Suprapubic skin (tissue), 4 donors: Measurements from ENCODE around the gene LPGAT1. TPM values are rescaled to one million over a fixed set of nuclear protein-coding genes. Genes with fewer than 3 reads are reported as not detected.

Experiments used
- DNase-seq, 2 donors: peaks; one replicate each; pipeline ENCODE4 v3.0.0-alpha.2; 2019; ENCODE audit warnings: low spot score in 2 of 2
- H3K27ac ChIP-seq: fragments of 200-600 bp; sonication (generic); one replicate; pipeline ENCODE4 v1.5.1; 2019
- H3K27me3 ChIP-seq: fragments of 200-600 bp; sonication (generic); one replicate; pipeline ENCODE4 v1.5.1; 2019
- H3K36me3 ChIP-seq: fragments of 200-600 bp; sonication (generic); one replicate; pipeline ENCODE4 v1.5.1; 2019
- H3K4me1 ChIP-seq: fragments of 200-600 bp; sonication (generic); one replicate; pipeline ENCODE4 v1.5.1; 2019
- H3K4me3 ChIP-seq: fragments of 200-600 bp; sonication (generic); one replicate; pipeline ENCODE4 v1.5.1; 2019; ENCODE audit warnings: mild to moderate bottlenecking
- H3K9me3 ChIP-seq: fragments of 200-600 bp; sonication (generic); one replicate; pipeline ENCODE4 v1.5.1; 2019
- EP300 ChIP-seq: sonication (generic); formaldehyde crosslinking; IDR thresholded peaks from one replicate; pipeline ENCODE4 v1.6.1; 2017; ENCODE audit warnings: antibody characterized with exemption
- POLR2A ChIP-seq, 2 donors: fragments of 450-650 bp; IDR thresholded peaks; one replicate each; pipeline ENCODE4 v1.6.1; 2017; ENCODE audit warnings: antibody characterized with exemption in 2 of 2, mild to moderate bottlenecking in 2 of 2, moderate library complexity in 2 of 2
- POLR2AphosphoS5 ChIP-seq, 3 donors: sonication (generic); formaldehyde crosslinking; IDR thresholded peaks; one replicate each; pipeline ENCODE4 v1.6.1; 2017; ENCODE audit warnings: antibody characterized with exemption in 3 of 3
- whole genome bisulfite sequencing: methylation state at CpG from one replicate; pipeline ENCODE4 v1.1.5; 2018; 5-methylcytosine and 5-hydroxymethylcytosine counted together
- total RNA-seq, 4 donors: library from RNA; depleted of rRNA; stranded (reverse); fragments of >200 nt; gene quantifications; one replicate each; pipeline ENCODE4 v1.1.0, GENCODE V29; 2016
- TF ChIP-seq, protein P1 (sequence below), 2 donors: fragments of 200-600 bp in 1 of 2; fragments of 450-650 bp in 1 of 2; sonication (generic) in 1 of 2; IDR thresholded peaks; one replicate each; pipeline ENCODE4 v1.5.1; 2016 to 2019; ENCODE audit warnings: antibody characterized with exemption in 2 of 2, mild to moderate bottlenecking in 1 of 2, moderate library complexity in 1 of 2

Gene LPGAT1, protein sequence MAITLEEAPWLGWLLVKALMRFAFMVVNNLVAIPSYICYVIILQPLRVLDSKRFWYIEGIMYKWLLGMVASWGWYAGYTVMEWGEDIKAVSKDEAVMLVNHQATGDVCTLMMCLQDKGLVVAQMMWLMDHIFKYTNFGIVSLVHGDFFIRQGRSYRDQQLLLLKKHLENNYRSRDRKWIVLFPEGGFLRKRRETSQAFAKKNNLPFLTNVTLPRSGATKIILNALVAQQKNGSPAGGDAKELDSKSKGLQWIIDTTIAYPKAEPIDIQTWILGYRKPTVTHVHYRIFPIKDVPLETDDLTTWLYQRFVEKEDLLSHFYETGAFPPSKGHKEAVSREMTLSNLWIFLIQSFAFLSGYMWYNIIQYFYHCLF
- total RNA-seq = 10 to 100 TPM; 15.8 to 26.2 (median 18.2) TPM

DNA sequence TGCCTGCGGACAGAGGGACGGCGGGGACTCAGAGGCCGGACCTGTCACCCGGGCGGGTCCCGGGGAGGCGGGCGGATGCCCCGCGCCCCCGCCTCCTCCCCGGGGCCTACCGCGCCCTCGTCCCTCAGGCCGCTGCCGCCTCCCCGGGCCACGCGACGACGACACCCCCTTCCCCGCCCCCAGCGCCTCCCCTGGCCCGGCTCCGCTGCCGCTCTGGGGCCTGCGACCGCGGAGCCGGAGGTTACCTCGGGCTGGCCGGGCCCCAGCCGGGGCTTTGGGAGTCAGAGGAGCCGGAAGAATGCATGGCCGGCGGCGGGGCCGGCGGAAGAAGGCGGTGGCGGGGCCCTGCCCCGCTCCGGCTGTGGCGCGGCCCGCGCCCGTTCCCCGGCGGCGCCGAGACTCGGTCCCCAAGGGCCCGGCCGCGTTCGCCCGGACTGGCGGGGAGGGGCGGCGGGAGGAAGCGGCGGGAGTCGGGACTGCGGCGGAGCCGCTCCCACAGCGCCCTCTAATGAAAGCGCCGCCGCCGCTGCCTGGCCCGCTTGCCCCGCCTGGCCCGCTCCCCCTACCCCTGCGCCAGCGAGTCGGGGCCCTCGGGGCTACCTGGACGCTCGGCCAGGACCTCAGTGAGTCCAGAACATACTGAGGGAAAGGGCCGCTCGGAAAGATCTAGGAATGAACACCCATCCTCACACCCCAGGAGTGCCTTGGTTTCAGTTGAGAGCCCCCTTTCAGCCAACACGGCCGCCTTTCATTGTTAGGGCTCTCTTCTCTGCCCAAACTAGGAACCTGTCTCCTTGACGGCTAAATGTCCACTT lies at the start of gene LPGAT1:
TSS of gene LPGAT1 (minus strand) at position 436 of the 815 bp plus-strand sequence. CDS start 1,467 bp downstream, outside the sequence.
- WGBS = 2% methylated on average over 13 of the region's 88 CpGs
- TF ChIP-seq EP300 (no peak), POLR2A (IDR thresholded peaks at IDR 0.05) (no peak), POLR2AphosphoS5 (IDR thresholded peaks at IDR 0.05) (no peak)
- TF ChIP-seq, protein P1, sequence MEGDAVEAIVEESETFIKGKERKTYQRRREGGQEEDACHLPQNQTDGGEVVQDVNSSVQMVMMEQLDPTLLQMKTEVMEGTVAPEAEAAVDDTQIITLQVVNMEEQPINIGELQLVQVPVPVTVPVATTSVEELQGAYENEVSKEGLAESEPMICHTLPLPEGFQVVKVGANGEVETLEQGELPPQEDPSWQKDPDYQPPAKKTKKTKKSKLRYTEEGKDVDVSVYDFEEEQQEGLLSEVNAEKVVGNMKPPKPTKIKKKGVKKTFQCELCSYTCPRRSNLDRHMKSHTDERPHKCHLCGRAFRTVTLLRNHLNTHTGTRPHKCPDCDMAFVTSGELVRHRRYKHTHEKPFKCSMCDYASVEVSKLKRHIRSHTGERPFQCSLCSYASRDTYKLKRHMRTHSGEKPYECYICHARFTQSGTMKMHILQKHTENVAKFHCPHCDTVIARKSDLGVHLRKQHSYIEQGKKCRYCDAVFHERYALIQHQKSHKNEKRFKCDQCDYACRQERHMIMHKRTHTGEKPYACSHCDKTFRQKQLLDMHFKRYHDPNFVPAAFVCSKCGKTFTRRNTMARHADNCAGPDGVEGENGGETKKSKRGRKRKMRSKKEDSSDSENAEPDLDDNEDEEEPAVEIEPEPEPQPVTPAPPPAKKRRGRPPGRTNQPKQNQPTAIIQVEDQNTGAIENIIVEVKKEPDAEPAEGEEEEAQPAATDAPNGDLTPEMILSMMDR (IDR thresholded peaks at IDR 0.05) = peak in 1 of 2 donors; percentile 80
- H3K4me3 ChIP-seq = peak within 1 kb of the TSS; percentile 96
- H3K9me3 ChIP-seq = no peaks in the 10 kb centered on the region
- H3K4me1 ChIP-seq = peaks cover 24% of the 10 kb centered on the region
- no peaks in the 10 kb centered on the region for H3K27me3 ChIP-seq
- DNase-seq = peak; percentile 79 to 85
- H3K27ac ChIP-seq = peak within 1 kb of the TSS; percentile 80
- no peaks in the 10 kb centered on the region for H3K36me3 ChIP-seq

DNA sequence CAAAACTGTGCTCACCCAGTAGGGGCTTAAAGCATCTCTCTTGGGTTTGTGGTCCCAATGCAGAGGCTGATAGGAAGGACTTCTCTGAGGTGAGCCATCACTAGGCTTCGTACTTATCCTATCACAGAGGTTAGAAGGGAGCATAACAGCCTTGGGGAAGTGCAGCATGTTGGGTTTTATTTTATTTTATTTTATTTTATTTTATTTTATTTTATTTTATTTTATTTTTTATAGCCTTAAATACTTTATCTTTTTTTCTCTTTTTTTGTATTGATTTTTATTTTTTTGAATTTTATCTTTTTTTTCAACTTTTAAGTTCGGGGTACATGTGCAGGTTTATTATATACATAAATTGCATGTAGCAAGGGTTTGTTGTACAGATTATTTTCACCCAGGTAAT lies 48.9 kb upstream of the LPGAT1 start:
- DNase-seq = no peak
- H3K9me3 ChIP-seq = no peaks in the 10 kb centered on the region
- H3K4me3 ChIP-seq = no peak overlapping the region
- no peaks in the 10 kb centered on the region for H3K27me3 ChIP-seq
- no peaks in the 10 kb centered on the region for H3K4me1 ChIP-seq
- H3K27ac ChIP-seq = no peak overlapping the region
- 95% methylated on average over 2 of the region's 2 CpGs for WGBS
- TF ChIP-seq POLR2AphosphoS5 (IDR thresholded peaks at IDR 0.05) (no peak), POLR2A (IDR thresholded peaks at IDR 0.05) (no peak), EP300 (no peak)
- TF ChIP-seq, protein P1 (IDR thresholded peaks at IDR 0.05) = no peak
- H3K36me3 ChIP-seq = no peaks in the 10 kb centered on the region

DNA sequence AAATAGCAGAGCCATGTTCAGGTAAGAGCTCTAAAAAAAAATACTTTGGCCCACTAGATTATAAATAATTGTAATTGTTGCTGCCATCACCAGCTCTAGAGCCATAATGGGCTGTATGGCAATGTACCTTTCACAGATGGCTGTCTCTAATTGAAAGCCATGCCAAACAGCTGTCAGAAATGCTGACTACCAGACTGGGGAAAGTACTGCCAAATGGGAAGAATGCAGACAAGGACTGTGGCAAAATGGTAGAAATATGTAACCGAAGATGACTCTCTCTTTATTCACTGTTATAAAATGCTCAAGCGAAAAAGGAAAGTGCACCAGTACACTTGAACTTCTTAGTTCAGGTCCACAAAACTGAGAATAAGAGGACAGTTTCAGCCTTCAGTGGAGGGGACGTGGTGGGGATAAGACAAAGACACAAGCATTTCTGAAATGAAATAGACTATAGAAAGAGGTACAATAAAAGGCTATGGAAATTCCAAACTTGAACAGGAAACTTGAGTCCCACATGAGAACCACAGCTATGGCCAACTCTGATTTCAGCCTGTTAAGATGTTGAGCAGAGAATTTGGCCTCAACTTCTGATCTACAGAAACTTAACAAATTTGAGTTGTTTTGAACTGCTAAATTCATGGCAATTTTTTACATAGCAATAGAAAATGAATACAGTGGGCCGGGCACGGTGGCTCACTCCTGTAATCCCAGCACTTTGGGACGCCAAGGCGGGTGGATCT lies 46.5 kb upstream of the LPGAT1 start:
- DNase-seq = no peak
- WGBS = 82% methylated on average over 7 of the region's 7 CpGs
- H3K4me3 ChIP-seq = no peak overlapping the region
- no peaks in the 10 kb centered on the region for H3K4me1 ChIP-seq
- TF ChIP-seq POLR2A (IDR thresholded peaks at IDR 0.05) (no peak), EP300 (no peak), POLR2AphosphoS5 (IDR thresholded peaks at IDR 0.05) (no peak)
- TF ChIP-seq, protein P1 (IDR thresholded peaks at IDR 0.05) = no peak
- no peaks in the 10 kb centered on the region for H3K27me3 ChIP-seq
- H3K27ac ChIP-seq = no peak overlapping the region
- H3K36me3 ChIP-seq = no peaks in the 10 kb centered on the region
- no peaks in the 10 kb centered on the region for H3K9me3 ChIP-seq

DNA sequence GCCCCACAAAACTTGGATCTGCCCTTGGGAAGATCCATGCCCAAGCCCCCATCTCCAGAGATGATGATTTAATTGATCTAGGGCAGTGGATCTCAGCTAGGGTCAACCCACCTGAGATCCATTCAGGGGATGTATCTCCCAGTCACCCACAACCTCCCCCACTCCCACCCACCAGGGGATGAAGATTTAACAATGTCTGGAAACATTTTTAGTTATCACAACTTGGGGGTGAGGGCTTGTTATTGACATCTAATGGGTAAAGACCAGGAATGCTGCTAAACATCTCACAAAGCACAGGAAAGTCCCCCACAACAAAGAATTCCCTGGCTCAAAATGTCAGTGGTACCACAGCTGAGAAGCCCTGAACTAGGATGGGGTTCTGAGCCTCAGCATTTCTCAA lies 45.0 kb upstream of the LPGAT1 start:
- Histone ChIP-seq H3K36me3 (no peaks in the 10 kb centered on the region), H3K4me1 (no peaks in the 10 kb centered on the region), H3K27me3 (no peaks in the 10 kb centered on the region), H3K9me3 (no peaks in the 10 kb centered on the region), H3K4me3 (no peak overlapping the region), H3K27ac (no peak overlapping the region)
- TF ChIP-seq EP300 = no peak
- TF ChIP-seq POLR2A (IDR thresholded peaks at IDR 0.05) = no peak
- TF ChIP-seq POLR2AphosphoS5 (IDR thresholded peaks at IDR 0.05) = no peak
- TF ChIP-seq, protein P1 (IDR thresholded peaks at IDR 0.05) = no peak
- DNase-seq = no peak
